NB4 (cell line): ENCODE results near the gene MT1M.
"Not testable (repeated sequence)": the region's sequence is repeated elsewhere in the genome, so short reads cannot be mapped to it uniquely, and the experiment has no call there.

Source experiments
- DNase-seq: peaks from one replicate; pipeline ENCODE4 v3.0.0; 2010; ENCODE audit warnings: low read depth
- H3K4me3 ChIP-seq: one replicate; pipeline ENCODE4 v1.5.1; 2011; ENCODE audit warnings: mild to moderate bottlenecking, low read depth, low read length, moderate library complexity
- CTCF ChIP-seq: IDR thresholded peaks from one replicate; pipeline ENCODE4 v1.5.1; 2012; ENCODE audit warnings: low read depth, low read length
- MYC ChIP-seq: IDR thresholded peaks from 2 replicates; pipeline ENCODE4 v1.6.1; 2011; ENCODE audit warnings: low read depth, low read length
- POLR2A ChIP-seq: IDR thresholded peaks from 2 replicates; pipeline ENCODE4 v1.6.1; 2011; ENCODE audit warnings: mild to moderate bottlenecking; ENCODE audit not compliant: insufficient read length; ENCODE audit errors: extremely low read depth
- TF ChIP-seq, protein P1 (sequence below): IDR thresholded peaks from 2 replicates; pipeline ENCODE4 v1.6.1; 2011; ENCODE audit warnings: low read depth, low read length

MT1M gene

DNA sequence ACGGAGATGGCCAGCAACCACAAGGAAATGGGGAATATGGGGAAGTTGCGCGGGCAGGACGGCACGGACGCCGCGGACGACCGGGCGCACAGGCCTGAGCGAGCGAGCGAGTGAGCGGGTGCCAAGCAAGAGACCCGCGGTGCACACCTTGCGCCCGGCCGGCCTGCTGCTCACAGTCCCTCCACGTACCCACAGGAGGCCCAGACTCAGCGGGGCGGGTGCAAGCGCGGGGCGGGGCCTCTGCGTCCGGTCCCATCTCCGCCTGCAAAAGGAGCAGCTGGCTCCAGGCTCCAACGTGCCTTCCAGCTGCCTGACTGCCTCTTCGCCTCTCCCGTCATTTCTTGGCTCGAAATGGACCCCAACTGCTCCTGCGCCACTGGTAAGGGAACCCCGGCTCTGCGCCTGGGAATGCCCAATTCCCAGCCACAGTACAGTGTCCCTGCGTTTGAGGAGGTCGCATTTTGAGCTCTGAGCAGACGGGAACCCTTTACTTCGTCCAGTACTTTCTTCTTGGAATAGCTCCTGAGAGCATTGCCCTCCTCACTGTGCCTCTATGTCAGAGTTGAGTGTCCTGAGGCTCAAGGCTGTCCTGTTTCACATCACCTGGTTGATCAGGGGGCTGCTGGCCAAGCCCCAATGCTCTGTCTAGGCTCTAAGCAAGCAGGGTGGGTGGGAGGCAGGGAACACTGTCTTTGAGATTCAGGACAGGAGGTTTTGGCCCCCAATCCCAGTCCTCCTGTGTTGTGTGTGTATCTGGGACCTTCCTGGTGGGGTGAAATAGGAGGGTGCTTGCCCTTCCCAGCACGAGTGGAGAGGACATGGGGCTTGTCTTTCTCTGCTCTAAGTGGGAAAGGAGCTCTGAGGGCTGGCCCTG, 15.0 kb upstream of the MT1M start:
- H3K4me3 ChIP-seq = peak overlapping the region; percentile 28
- DNase-seq = peak; percentile 69
- TF ChIP-seq, protein P1, sequence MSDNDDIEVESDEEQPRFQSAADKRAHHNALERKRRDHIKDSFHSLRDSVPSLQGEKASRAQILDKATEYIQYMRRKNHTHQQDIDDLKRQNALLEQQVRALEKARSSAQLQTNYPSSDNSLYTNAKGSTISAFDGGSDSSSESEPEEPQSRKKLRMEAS = no peak
- TF ChIP-seq CTCF (no peak), MYC (no peak), POLR2A (no peak)

- no peak for DNase-seq
- H3K4me3 ChIP-seq = no peak overlapping the region
- TF ChIP-seq POLR2A = no peak
Measured at GRCh38 chr16:56618138-56618537, 14.3 kb upstream of the MT1M start.

DNA sequence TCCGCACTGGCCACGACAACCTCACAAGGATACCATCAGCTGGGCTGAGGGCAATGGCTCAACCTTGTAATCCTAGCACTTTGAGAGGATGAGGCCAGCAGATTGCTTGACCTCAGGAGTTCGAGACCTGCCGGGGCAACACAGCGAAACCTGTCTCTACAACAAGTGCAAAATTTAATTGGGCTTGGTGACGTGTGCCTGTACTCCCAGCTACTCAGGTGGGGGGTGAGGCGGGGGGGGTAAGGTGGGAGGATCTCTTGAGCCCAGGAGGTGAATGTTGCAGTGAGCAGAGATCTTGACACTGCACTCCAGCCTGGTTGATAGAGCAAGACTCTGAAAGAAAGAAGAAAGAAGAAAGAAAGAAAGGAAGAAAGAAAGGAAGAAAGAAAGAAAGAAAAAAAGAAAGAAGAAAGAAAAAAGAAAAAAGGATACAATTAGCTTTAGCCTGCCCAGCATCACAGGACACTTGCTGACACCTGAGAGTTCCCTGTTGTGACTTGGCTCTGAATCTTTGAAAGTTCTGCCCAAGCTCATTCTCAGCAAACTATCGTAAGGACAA, 12.0 kb upstream of the MT1M start:
- no peak overlapping the region for H3K4me3 ChIP-seq
- TF ChIP-seq POLR2A = no peak
- no peak for TF ChIP-seq CTCF
- no peak for TF ChIP-seq MYC
- TF ChIP-seq, protein P1 = no peak
- no peak for DNase-seq

GRCh38 chr16:56621665-56622445, 10.6 kb upstream of the MT1M start:
- DNase-seq = not testable (repeated sequence)

GRCh38 chr16:56623184-56623583, 9.3 kb upstream of the MT1M start:
- H3K4me3 ChIP-seq, DNase-seq: not testable (repeated sequence)

More at GRCh38 chr16:56621665-56622445, 10.6 kb upstream of the MT1M start:
- not testable (repeated sequence) for H3K4me3 ChIP-seq

- no peak overlapping the region for H3K4me3 ChIP-seq
- no peak for TF ChIP-seq POLR2A
- TF ChIP-seq, protein P1 = no peak
- no peak for DNase-seq
Measured at GRCh38 chr16:56623637-56624036, 8.8 kb upstream of the MT1M start.

DNA sequence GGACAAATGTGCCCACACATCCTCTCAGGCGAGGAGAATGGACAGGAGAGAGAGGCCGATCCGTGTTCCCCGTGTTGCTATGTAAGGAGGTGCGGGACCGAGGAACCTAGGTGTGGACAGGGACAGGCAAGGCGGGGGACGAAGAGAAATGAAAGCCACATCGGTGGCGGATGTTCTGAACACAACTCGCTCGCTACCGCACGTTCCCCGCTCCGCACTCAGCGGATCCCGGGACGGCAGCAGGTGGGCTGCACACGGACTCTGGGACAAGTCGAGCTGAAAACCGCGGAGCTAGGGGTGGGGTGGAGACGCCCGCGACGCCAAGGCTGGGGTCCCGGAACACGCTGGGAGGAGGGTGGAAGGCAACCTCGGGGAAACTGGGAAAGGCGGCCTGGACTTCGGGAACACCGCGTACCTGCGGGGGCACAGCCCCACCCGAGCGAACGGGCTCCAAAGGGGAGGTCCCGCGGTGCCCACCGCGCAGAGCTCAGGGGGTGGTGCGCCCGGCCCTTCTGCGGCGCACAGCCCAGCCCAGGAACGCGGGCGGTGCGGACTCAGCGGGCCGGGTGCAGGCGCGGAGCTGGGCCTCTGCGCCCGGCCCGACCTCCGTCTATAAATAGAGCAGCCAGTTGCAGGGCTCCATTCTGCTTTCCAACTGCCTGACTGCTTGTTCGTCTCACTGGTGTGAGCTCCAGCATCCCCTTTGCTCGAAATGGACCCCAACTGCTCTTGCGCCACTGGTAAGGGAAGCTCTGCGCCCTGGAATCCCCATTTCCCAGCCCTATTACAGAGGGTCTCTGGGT, 7.1 kb upstream of the MT1M start, which contains the start of gene MT1E:
Gene MT1E (plus strand): TSS at position 642 of the 803 bp plus-strand sequence. CDS start 71 bp downstream, at position 713.
- TF ChIP-seq MYC (no peak), CTCF (no peak), POLR2A (no peak)
- TF ChIP-seq, protein P1 = no peak
- DNase-seq = peak; percentile 71
- peak within 1 kb of the TSS; percentile 39 for H3K4me3 ChIP-seq
